ENCODE data around the gene TAS1R3.

Gene TAS1R3

GRCh38 chr1:1324524-1325287 lies 6.4 kb upstream of the TAS1R3 start, which contains the start of the genes CPTP and INTS11:
TSS of gene CPTP (plus strand) at chr1:1324802. CDS start at chr1:1326911, 2,109 bp downstream.
TSS of gene INTS11 (minus strand) at chr1:1324660. CDS start at chr1:1324608, 52 bp downstream.
- peak; percentile 95 for DNase-seq

- DNase-seq, result no peak
These were observed 5.6 kb upstream of the TAS1R3 start for GRCh38 chr1:1325288-1326074.

DNA sequence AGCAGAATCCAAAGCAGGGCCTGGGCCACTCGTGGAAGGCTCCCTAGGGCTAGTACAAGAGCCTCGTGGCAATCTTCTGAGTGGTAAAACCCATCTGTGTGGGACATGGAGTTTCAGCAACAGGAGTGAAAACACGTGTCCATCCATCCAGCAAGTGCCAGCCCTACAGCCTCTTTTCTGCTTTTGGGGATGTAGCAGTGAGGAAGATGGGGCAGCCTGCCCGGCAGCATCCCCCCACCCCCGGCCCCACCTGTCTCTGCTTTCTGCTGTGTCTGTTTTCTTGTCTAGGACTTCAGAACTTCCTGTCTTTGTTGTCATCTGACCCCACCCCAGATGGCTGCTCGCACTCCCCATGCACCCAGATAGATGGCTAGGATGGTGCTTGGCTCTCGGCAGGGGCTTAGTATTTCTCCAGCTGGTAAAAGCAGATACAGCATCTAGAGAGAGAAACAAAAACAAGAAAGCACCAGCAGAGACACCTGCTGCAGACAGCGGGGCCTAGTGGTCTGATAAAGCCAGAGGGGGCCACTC lies 4.9 kb upstream of the TAS1R3 start:
- no peak for DNase-seq

DNA sequence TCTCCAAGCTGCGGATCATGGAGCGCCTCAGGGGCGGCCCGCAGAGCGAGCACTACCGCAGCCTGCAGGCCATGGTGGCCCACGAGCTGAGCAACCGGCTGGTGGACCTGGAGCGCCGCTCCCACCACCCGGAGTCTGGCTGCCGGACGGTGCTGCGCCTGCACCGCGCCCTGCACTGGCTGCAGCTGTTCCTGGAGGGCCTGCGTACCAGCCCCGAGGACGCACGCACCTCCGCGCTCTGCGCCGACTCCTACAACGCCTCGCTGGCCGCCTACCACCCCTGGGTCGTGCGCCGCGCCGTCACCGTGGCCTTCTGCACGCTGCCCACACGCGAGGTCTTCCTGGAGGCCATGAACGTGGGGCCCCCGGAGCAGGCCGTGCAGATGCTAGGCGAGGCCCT lies 3.8 kb upstream of the TAS1R3 start:
- no peak for DNase-seq

DNA sequence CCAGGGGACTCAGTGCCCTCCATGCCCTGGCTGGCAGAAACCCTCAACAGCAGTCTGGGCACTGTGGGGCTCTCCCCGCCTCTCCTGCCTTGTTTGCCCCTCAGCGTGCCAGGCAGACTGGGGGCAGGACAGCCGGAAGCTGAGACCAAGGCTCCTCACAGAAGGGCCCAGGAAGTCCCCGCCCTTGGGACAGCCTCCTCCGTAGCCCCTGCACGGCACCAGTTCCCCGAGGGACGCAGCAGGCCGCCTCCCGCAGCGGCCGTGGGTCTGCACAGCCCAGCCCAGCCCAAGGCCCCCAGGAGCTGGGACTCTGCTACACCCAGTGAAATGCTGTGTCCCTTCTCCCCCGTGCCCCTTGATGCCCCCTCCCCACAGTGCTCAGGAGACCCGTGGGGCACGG lies 2.8 kb upstream of the TAS1R3 start:
- no peak for DNase-seq

DNA sequence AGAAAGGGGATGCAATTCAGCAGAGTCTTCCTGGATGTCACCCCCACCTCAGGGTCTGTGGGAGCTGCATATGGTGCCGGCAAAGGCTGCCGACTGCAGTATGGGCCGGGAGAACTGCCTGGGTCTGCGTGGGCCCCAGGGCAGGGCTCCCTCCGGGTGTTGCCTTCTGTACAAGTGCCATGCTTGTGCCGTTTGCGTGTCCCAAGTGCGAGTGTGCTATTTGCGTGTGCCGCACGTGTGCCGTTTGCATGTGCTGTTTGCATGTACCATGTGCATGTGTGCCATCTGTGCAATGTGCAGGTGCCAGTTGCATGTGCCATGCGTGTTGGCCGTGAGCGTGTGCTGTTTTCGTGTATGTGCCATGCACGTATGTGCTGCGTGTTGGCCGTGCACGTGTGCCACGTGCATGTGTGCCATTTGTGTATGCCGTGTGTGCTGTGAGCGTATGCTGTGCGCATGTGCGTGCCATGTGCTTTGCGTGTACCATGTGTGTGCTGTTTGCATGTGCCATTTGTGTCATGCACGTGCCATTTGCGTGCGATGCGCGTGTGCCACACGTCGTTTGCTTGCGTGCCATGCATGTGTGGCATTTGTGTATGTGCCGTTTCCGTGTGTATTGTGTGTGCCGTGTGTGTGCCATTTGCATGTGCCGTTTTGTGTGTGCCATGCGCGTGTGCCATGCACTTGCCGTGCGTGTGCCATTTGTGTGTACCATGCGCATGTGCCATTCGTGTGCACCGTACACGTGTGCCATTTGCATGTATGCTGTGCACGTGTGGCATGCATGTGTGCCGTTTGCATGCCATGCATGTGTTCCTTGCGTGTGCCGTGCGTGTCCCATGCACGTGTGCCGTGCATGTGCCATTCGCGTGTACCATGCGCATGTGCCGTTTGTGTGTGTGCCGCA lies 1.5 kb upstream of the TAS1R3 start:
- DNase-seq, result no peak

DNA sequence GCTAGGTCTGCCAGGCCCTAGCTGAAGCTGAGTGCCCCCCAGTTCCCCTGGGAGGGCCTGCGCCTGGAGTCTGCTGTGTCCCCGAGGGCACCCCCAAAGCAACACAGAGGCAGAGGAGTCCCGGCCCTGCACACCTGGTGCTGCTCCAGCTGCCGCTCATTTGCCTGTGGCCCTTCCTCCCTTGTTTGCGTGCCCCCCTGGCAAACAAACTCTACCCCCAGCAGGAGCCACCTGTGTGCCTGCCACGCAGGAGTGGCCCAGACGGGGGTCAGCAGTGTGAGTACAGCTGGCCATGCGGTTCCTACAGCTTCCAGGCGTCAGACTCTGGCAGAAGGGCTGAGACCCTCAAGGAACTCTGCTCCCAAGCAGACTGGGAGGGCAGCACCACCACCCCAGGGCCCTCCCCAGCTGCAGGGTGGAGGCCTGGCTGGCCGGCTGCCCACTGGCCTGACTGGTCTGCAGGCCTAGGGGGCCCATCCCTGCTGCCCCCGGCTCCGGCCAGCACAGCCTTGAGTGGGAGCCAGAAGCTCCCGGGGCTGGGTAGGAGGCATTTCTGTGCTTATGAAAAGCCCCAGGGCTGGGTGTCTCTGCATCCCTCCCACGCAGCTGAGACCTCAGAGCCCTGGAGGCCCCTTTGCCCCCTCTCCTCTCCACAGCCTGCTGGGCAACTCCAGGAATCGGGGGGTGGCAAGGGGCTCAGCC lies 563 bp upstream of the TAS1R3 start:
- no peak for DNase-seq

DNA sequence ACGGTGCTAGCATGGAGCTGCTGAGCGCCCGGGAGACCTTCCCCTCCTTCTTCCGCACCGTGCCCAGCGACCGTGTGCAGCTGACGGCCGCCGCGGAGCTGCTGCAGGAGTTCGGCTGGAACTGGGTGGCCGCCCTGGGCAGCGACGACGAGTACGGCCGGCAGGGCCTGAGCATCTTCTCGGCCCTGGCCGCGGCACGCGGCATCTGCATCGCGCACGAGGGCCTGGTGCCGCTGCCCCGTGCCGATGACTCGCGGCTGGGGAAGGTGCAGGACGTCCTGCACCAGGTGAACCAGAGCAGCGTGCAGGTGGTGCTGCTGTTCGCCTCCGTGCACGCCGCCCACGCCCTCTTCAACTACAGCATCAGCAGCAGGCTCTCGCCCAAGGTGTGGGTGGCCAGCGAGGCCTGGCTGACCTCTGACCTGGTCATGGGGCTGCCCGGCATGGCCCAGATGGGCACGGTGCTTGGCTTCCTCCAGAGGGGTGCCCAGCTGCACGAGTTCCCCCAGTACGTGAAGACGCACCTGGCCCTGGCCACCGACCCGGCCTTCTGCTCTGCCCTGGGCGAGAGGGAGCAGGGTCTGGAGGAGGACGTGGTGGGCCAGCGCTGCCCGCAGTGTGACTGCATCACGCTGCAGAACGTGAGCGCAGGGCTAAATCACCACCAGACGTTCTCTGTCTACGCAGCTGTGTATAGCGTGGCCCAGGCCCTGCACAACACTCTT lies 1.1 kb downstream of the TAS1R3 start:
- no peak for DNase-seq

DNA sequence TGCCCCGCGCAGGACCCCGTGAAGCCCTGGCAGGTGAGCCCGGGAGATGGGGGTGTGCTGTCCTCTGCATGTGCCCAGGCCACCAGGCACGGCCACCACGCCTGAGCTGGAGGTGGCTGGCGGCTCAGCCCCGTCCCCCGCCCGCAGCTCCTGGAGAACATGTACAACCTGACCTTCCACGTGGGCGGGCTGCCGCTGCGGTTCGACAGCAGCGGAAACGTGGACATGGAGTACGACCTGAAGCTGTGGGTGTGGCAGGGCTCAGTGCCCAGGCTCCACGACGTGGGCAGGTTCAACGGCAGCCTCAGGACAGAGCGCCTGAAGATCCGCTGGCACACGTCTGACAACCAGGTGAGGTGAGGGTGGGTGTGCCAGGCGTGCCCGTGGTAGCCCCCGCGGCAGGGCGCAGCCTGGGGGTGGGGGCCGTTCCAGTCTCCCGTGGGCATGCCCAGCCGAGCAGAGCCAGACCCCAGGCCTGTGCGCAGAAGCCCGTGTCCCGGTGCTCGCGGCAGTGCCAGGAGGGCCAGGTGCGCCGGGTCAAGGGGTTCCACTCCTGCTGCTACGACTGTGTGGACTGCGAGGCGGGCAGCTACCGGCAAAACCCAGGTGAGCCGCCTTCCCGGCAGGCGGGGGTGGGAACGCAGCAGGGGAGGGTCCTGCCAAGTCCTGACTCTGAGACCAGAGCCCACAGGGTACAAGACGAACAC lies 1.8 kb downstream of the TAS1R3 start:
- no peak for DNase-seq

DNA sequence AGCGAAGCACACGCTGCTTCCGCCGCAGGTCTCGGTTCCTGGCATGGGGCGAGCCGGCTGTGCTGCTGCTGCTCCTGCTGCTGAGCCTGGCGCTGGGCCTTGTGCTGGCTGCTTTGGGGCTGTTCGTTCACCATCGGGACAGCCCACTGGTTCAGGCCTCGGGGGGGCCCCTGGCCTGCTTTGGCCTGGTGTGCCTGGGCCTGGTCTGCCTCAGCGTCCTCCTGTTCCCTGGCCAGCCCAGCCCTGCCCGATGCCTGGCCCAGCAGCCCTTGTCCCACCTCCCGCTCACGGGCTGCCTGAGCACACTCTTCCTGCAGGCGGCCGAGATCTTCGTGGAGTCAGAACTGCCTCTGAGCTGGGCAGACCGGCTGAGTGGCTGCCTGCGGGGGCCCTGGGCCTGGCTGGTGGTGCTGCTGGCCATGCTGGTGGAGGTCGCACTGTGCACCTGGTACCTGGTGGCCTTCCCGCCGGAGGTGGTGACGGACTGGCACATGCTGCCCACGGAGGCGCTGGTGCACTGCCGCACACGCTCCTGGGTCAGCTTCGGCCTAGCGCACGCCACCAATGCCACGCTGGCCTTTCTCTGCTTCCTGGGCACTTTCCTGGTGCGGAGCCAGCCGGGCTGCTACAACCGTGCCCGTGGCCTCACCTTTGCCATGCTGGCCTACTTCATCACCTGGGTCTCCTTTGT lies 2.6 kb downstream of the TAS1R3 start:
- DNase-seq, result no peak

DNA sequence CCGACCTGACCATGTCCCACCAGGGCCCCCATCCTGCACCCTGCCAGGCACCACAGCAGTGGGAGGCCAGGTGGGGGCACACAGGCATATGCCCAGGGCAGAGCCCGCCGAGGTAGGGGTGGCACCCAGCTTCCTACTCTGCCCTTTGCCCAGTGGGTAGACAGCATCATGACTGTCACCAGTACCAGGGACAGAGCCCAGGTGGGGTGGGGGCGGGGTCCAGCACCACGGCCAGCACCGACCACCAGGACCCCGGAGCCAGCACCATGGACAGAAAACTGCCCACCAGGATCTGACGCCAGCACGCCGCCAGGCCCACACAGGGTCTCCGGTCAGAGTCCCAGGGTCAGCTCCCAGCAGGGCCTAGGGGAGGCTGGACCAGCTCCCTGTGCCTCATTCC lies 3.8 kb downstream of the TAS1R3 start:
- no peak for DNase-seq

GRCh38 chr1:1335283-1335682 lies 4.2 kb downstream of the TAS1R3 start:
- no peak for DNase-seq

- DNase-seq, result no peak
These were observed 4.7 kb downstream of the TAS1R3 start for GRCh38 chr1:1335792-1336248.

- DNase-seq, result no peak
These were observed 5.4 kb downstream of the TAS1R3 start for GRCh38 chr1:1336446-1336845.

GRCh38 chr1:1336931-1337792 lies 6.1 kb downstream of the TAS1R3 start:
- DNase-seq, result no peak

DNA sequence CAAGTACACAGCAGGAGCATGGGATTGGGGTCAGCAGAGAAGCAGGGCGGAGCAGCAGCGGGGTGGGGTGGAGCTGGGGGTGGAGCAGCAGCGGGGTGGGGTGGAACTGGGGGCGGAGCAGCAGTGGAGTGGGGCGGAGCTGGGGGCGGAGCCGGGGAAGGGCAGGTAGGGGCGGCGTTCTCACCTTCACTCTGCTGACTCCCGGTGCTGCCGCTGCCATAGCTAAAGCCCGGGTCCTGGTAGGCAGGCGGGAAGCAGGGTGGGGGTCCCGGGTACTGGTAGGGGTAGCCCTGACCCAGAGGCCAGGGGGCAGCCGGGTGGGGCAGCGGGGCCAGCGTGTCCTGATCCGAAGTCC lies 6.7 kb downstream of the TAS1R3 start:
- DNase-seq, result no peak

GRCh38 chr1:1338278-1338677 lies 7.2 kb downstream of the TAS1R3 start:
- DNase-seq, result no peak

DNA sequence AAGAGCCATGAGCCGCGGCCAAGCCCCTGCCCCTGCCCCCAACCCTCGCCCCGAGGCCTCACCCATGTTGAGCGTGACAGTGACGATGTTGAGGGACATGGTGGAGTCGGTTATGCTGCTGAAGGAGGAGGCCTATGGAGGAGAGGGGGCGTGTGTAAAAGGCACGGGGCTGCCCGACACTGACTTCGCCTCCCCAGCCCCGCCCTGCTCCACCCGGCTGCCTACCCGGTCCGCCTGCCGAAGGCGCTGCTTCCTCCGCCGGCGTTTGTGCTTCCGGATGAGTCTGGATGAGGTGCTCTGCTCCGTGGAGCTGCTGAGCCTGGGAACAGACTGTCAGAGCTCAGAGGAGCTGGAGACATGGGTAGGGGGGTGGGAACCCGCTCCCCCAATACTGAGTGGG lies 9.1 kb downstream of the TAS1R3 start:
- no peak for DNase-seq
